Measurements from ENCODE around the gene CNTNAP5.

The CNTNAP5 gene

GRCh38 chr2:124048664-124049063, 23.6 kb downstream of the CNTNAP5 start:
- no peak overlapping the region for H3K9ac ChIP-seq
- H3K4me2 ChIP-seq (ENCODE audit: low read length): no peak overlapping the region
- no peaks in the 10 kb centered on the region for H3K36me3 ChIP-seq (ENCODE audit: control insufficient read depth, insufficient read depth, low read length)
- H3K79me2 ChIP-seq: no peaks in the 10 kb centered on the region
- no peaks in the 10 kb centered on the region for H3K9me3 ChIP-seq (ENCODE audit: control insufficient read depth, low read length)
- no peaks in the 10 kb centered on the region for H3K27me3 ChIP-seq (ENCODE audit: control insufficient read depth, insufficient read depth, low read length)
- H3K27ac ChIP-seq: no peak overlapping the region
- no peak for TF ChIP-seq CTCF (IDR thresholded peaks at IDR 0.05)
- H2AFZ ChIP-seq: no peak overlapping the region
- H3K4me3 ChIP-seq (ENCODE audit: low read depth, low read length): no peak overlapping the region
- H3K4me1 ChIP-seq: no peaks in the 10 kb centered on the region

GRCh38 chr2:124049136-124049535, 24.0 kb downstream of the CNTNAP5 start:
- H3K9ac ChIP-seq: no peak overlapping the region
- no peak overlapping the region for H3K4me3 ChIP-seq (ENCODE audit: low read depth, low read length)
- no peaks in the 10 kb centered on the region for H3K36me3 ChIP-seq (ENCODE audit: control insufficient read depth, insufficient read depth, low read length)
- H3K9me3 ChIP-seq (ENCODE audit: control insufficient read depth, low read length): no peaks in the 10 kb centered on the region
- no peaks in the 10 kb centered on the region for H3K27me3 ChIP-seq (ENCODE audit: control insufficient read depth, insufficient read depth, low read length)
- TF ChIP-seq CTCF (IDR thresholded peaks at IDR 0.05): no peak
- H3K4me2 ChIP-seq (ENCODE audit: low read length): no peak overlapping the region
- H3K27ac ChIP-seq: no peak overlapping the region
- H3K79me2 ChIP-seq: no peaks in the 10 kb centered on the region
- H3K4me1 ChIP-seq: no peaks in the 10 kb centered on the region
- H2AFZ ChIP-seq: no peak overlapping the region

- no peaks in the 10 kb centered on the region for H3K79me2 ChIP-seq
Observed at GRCh38 chr2:124050833-124051497, 25.9 kb downstream of the CNTNAP5 start.

GRCh38 chr2:124053796-124054195, 28.7 kb downstream of the CNTNAP5 start:
- TF ChIP-seq CTCF (IDR thresholded peaks at IDR 0.05): no peak
- no peaks in the 10 kb centered on the region for H3K79me2 ChIP-seq
- no peak overlapping the region for H2AFZ ChIP-seq
- H3K4me1 ChIP-seq: no peaks in the 10 kb centered on the region
- H3K27ac ChIP-seq: no peak overlapping the region
- no peak overlapping the region for H3K9ac ChIP-seq
- H3K4me3 ChIP-seq (ENCODE audit: low read depth, low read length): no peak overlapping the region
- no peaks in the 10 kb centered on the region for H3K36me3 ChIP-seq (ENCODE audit: control insufficient read depth, insufficient read depth, low read length)
- no peak overlapping the region for H3K4me2 ChIP-seq (ENCODE audit: low read length)
- no peaks in the 10 kb centered on the region for H3K9me3 ChIP-seq (ENCODE audit: control insufficient read depth, low read length)
- no peaks in the 10 kb centered on the region for H3K27me3 ChIP-seq (ENCODE audit: control insufficient read depth, insufficient read depth, low read length)

More at GRCh38 chr2:124050833-124051497, 25.9 kb downstream of the CNTNAP5 start:
- no peaks in the 10 kb centered on the region for H3K9me3 ChIP-seq (ENCODE audit: control insufficient read depth, low read length)
- H3K36me3 ChIP-seq (ENCODE audit: control insufficient read depth, insufficient read depth, low read length): no peaks in the 10 kb centered on the region
- no peak overlapping the region for H2AFZ ChIP-seq
- no peak overlapping the region for H3K9ac ChIP-seq
- no peaks in the 10 kb centered on the region for H3K27me3 ChIP-seq (ENCODE audit: control insufficient read depth, insufficient read depth, low read length)
- no peak for TF ChIP-seq CTCF (IDR thresholded peaks at IDR 0.05)
- no peak overlapping the region for H3K4me3 ChIP-seq (ENCODE audit: low read depth, low read length)
- H3K27ac ChIP-seq: no peak overlapping the region
- no peak overlapping the region for H3K4me2 ChIP-seq (ENCODE audit: low read length)
- H3K4me1 ChIP-seq: no peaks in the 10 kb centered on the region

GRCh38 chr2:124063596-124063995, 38.5 kb downstream of the CNTNAP5 start:
- no peaks in the 10 kb centered on the region for H3K79me2 ChIP-seq
- TF ChIP-seq CTCF (IDR thresholded peaks at IDR 0.05): no peak
- H3K27me3 ChIP-seq (ENCODE audit: control insufficient read depth, insufficient read depth, low read length): no peaks in the 10 kb centered on the region
- H2AFZ ChIP-seq: no peak overlapping the region
- H3K4me3 ChIP-seq (ENCODE audit: low read depth, low read length): no peak overlapping the region
- H3K36me3 ChIP-seq (ENCODE audit: control insufficient read depth, insufficient read depth, low read length): no peaks in the 10 kb centered on the region
- H3K9me3 ChIP-seq (ENCODE audit: control insufficient read depth, low read length): no peaks in the 10 kb centered on the region
- H3K27ac ChIP-seq: no peak overlapping the region
- no peak overlapping the region for H3K4me2 ChIP-seq (ENCODE audit: low read length)
- no peak overlapping the region for H3K9ac ChIP-seq
- no peaks in the 10 kb centered on the region for H3K4me1 ChIP-seq
